Kidney (tissue), 14 donors: ENCODE data around the gene SPTBN4. TPM values are rescaled to one million over a fixed set of nuclear protein-coding genes. Genes with fewer than 3 reads are reported as not detected.
"Not testable (repeated sequence)": the region's sequence is repeated elsewhere in the genome, so short reads cannot be mapped to it uniquely, and the experiment has no call there.

ENCODE experiments used
- DNase-seq, 5 donors: peaks; one replicate each; pipeline ENCODE4 v3.0.0-alpha.2; 2013 to 2020
- FAIRE-seq: peaks from 2 replicates; lab custom pipeline; 2012; peaks lifted over from hg19 to GRCh38; lab: Jason Lieb, UNC
- H3K27ac ChIP-seq, 2 donors: one replicate each; pipeline ENCODE4 v1.7.0; 2013; ENCODE audit warnings: low read depth in 2 of 2, low read length in 2 of 2, inconsistent platforms in 1 of 2
- H3K27me3 ChIP-seq: one replicate; pipeline ENCODE4 v1.7.1; 2013; ENCODE audit warnings: low read length, inconsistent platforms; ENCODE audit not compliant: control insufficient read depth, insufficient read depth
- H3K36me3 ChIP-seq, 3 donors: one replicate each; pipeline versions ENCODE4 v1.7.0 to v1.7.1; 2013; ENCODE audit warnings: low read length in 3 of 3, control low read depth in 1 of 3, inconsistent platforms in 1 of 3; ENCODE audit not compliant: insufficient read depth in 3 of 3, control insufficient read depth in 2 of 3
- H3K4me1 ChIP-seq, 3 donors: one replicate each; pipeline versions ENCODE4 v1.7.0 to v1.7.1; 2013; ENCODE audit warnings: low read length in 3 of 3, inconsistent platforms in 1 of 3, low read depth in 1 of 3; ENCODE audit not compliant: control insufficient read depth in 2 of 3, insufficient read depth in 2 of 3
- H3K4me3 ChIP-seq, 3 donors: one replicate each; pipeline versions ENCODE4 v1.7.0 to v1.8.1; 2013; ENCODE audit warnings: low read length in 3 of 3, control low read depth in 1 of 3, inconsistent platforms in 1 of 3
- H3K9ac ChIP-seq, 3 donors: one replicate each; pipeline versions ENCODE4 v1.7.0 to v1.7.1; 2013; ENCODE audit warnings: low read length in 3 of 3, control low read depth in 1 of 3, inconsistent platforms in 1 of 3
- H3K9me3 ChIP-seq, 3 donors: one replicate each; pipeline versions ENCODE4 v1.7.0 to v1.7.1; 2013; ENCODE audit warnings: low read length in 3 of 3, control low read depth in 1 of 3, inconsistent platforms in 1 of 3; ENCODE audit not compliant: control insufficient read depth in 2 of 3, insufficient read depth in 1 of 3
- intact Hi-C: fragments of 100-400 bp; cut with DNase I; formaldehyde crosslinking; loops from one replicate; pipeline ENCODE4 v1.11.1; 2022
- polyA plus RNA-seq: library from polyadenylated mRNA; stranded (reverse); fragments of 350-450 nt; fragmentation: Illumina TruSeq; extraction: RNeasy Lipid Tissue Mini Kit (QIAGEN cat#74804); gene quantifications from one replicate; pipeline ENCODE4 v1.2.3, GENCODE V29; 2014; ENCODE audit warnings: low read depth, low replicate concordance; ENCODE audit not compliant: insufficient read depth
- total RNA-seq: library from RNA; stranded (reverse); fragmentation: NEBNext Ultra II Directional; extraction: Animal tissue kit (Norgen Biotek cat#: 25700); gene quantifications from one replicate; pipeline ENCODE4 v1.2.1, GENCODE V29; 2021
- TF ChIP-seq, protein P1 (sequence below): IDR thresholded peaks from 3 replicates; pipeline ENCODE4 v1.5.1; 2012; ENCODE audit warnings: mild to moderate bottlenecking, moderate library complexity, borderline replicate concordance; ENCODE audit not compliant: insufficient read depth; ENCODE audit errors: extremely low read depth
- donor health status: control.
- donor health status: control.
- donor health status: control.
- donor health status: control.
- donor health status: control.
- donor health status: DM: yes; HTN: yes; CAD: no.
- donor health status: Normal renal cell carcinoma (clear cell type).

SPTBN4 gene
- total and polyA plus RNA-seq, 2 donors from 2014 or later = 0.82 to 4.6 TPM

DNA sequence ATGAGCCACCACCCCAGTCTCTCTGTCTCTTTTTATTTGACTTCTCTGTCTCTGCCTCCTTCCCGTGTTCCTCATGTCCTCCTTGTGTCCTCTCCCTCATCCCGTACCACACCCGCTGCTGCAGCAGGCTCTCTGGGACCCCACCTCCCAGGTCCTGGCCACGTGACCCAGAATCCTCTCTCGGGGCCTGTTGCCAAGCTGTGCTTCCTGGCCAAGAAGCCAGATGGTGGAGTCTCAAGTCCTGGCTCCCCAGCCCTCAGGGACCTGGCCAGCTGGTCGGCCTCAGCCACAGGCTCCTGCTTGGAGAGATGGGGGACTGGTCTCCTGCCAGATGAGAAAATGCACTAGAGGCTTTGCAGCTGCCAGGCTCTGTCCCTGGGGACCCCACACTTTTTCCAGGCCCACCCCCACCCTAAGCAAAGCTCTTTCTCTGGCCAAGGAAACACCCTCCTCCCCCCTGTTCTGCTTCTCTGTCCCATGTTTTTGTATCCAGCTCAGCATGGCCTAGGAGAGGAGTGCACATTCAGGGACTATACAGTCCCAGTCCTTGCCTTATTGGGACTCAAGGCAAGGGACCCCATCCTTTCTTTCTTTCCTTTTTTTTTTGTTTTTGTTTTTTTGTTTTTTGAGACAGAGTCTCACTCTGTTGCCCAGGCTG lies 75.5 kb downstream of the SPTBN4 start:
- no peak overlapping the region for H3K4me3 ChIP-seq
- FAIRE-seq (no peak), DNase-seq (peak; percentile 59 to 94 (median 69))
- H3K27me3 ChIP-seq = no peaks in the 10 kb centered on the region
- no peaks in the 10 kb centered on the region for H3K9me3 ChIP-seq
- no peak overlapping the region for H3K9ac ChIP-seq
- H3K36me3 ChIP-seq = no peaks in the 10 kb centered on the region
- intact Hi-C loops = loop anchor here (10.0 kb wide), 1 partner anchor 52 kb away; no protein-coding TSS in a partner anchor
- no peak overlapping the region for H3K27ac ChIP-seq
- TF ChIP-seq, protein P1, sequence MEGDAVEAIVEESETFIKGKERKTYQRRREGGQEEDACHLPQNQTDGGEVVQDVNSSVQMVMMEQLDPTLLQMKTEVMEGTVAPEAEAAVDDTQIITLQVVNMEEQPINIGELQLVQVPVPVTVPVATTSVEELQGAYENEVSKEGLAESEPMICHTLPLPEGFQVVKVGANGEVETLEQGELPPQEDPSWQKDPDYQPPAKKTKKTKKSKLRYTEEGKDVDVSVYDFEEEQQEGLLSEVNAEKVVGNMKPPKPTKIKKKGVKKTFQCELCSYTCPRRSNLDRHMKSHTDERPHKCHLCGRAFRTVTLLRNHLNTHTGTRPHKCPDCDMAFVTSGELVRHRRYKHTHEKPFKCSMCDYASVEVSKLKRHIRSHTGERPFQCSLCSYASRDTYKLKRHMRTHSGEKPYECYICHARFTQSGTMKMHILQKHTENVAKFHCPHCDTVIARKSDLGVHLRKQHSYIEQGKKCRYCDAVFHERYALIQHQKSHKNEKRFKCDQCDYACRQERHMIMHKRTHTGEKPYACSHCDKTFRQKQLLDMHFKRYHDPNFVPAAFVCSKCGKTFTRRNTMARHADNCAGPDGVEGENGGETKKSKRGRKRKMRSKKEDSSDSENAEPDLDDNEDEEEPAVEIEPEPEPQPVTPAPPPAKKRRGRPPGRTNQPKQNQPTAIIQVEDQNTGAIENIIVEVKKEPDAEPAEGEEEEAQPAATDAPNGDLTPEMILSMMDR = no peak
- H3K4me1 ChIP-seq = no peaks in the 10 kb centered on the region

DNA sequence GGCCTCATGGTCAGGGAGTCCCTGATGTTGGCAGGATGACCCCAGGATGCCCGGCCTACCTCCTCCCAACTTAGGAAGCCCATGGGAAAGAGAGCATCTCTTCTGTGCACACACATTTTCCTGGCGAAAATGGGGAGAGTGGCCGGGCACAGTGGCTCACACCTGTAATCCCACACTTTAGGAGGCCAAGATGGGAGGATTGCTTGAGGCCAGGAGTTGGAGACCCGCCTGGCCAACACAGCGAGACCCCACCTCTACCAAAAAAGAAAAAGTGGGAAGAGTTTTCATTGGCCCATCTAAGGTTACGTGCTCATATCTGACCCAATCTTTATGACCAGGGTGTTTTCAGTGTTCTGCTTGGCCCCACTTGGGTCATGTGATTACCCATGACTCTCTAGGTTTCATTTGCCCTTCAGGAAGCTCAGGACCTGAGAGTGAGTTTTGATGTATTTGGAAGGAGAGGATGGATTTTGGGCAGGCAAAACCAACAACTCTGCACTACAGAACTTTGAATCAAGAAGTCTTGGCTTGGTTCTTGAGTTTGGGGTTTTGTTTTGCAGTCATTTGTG lies 76.3 kb downstream of the SPTBN4 start:
- Histone ChIP-seq H3K4me1 (no peaks in the 10 kb centered on the region), H3K27ac (no peak overlapping the region), H3K9me3 (no peaks in the 10 kb centered on the region), H3K36me3 (no peaks in the 10 kb centered on the region), H3K9ac (no peak overlapping the region), H3K27me3 (no peaks in the 10 kb centered on the region), H3K4me3 (no peak overlapping the region)
- TF ChIP-seq, protein P1 = no peak
- no peak for DNase-seq
- intact Hi-C loops = loop anchor here (10.0 kb wide), 1 partner anchor 52 kb away; no protein-coding TSS in a partner anchor
- no peak for FAIRE-seq

DNA sequence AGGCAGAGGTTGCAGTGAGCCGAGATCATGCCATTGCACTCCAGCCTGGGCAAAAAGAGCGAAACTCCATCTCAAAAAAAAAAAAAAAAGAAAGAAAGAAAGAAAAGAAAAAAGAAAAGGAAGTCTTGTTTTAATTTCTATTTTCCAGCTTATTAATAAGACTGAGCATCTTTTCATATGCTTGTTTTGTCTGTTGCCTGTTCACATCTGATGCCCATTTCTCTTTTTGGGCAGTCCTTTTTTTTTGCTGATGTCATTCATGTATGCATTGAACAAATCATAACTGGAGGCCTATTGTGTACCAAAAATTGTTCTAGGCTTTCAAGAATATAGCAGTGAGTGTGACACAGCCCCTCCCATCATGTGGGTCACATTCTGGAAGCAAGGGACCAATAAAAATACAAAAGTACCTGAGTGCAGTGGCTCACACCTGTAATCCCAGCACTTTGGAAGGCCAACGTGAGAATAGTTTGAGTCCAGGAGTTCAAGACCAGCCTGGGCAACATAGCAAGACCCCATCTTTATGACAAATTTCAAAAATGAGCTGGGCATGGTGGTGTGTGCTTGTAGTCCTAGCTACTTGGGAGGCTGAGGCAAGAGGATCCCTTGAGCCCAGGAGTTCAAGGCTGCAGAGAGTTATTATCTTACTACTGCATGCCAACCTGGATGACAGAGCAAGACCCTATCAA lies 79.5 kb downstream of the SPTBN4 start:
- H3K4me1 ChIP-seq, H3K27ac ChIP-seq, H3K9ac ChIP-seq, H3K9me3 ChIP-seq, DNase-seq, H3K36me3 ChIP-seq, H3K4me3 ChIP-seq, FAIRE-seq, H3K27me3 ChIP-seq: not testable (repeated sequence)
- intact Hi-C loops = loop anchor here (10.0 kb wide), 1 partner anchor 49 kb away; no protein-coding TSS in a partner anchor

DNA sequence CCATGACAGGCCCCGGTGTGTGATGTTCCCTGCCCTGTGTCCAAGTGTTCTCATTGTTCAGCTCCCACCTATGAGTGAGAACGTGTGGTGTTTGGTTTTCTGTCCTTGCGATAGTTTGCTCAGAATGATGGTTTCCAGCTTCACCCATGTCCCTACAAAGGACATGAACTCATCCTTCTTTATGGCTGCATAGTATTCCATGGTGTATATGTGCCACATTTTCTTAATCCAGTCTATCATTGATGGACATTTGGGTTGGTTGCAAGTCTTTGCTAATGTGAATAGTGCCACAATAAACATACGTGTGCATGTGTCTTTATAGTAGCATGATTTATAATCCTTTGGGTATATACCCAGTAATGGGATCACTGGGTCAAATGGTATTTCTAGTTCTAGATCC lies 80.4 kb downstream of the SPTBN4 start:
- H3K4me1 ChIP-seq, H3K36me3 ChIP-seq, H3K27ac ChIP-seq, H3K9me3 ChIP-seq, FAIRE-seq, H3K4me3 ChIP-seq, H3K9ac ChIP-seq, H3K27me3 ChIP-seq, DNase-seq: not testable (repeated sequence)
- intact Hi-C loops = loop anchor here (10.0 kb wide), 1 partner anchor 48 kb away; no protein-coding TSS in a partner anchor
